GM12878 (cell line): ENCODE measurements around the gene RAB7B. TPM values are rescaled to one million over a fixed set of nuclear protein-coding genes. Genes with fewer than 3 reads are reported as not detected.

ENCODE experiments used
- ATAC-seq: fragments of 200-7000 bp; cut with Tn5 transposase; 3 replicates; pipeline ENCODE4 v1.9.1; 2020; ENCODE audit warnings: mild to moderate bottlenecking, moderate library complexity
- BruUV-seq: library from RNA; stranded (reverse); fragments of 400-500 nt; replicated peaks from 2 replicates; lab custom pipeline; 2021; lab: Mats Ljungman, UMichigan
- CTCF ChIA-PET: fragments of 300-600 bp; sonication (Branson Sonifier 250); formaldehyde crosslinking; extraction: SDS; loops from one replicate; lab custom pipeline; 2021; ENCODE audit warnings: inconsistent platforms; lab: Yijun Ruan, JAX
- POLR2A ChIA-PET: fragments of 350-600 bp; formaldehyde crosslinking; extraction: SDS; loops from one replicate; lab custom pipeline; 2021; ENCODE audit warnings: inconsistent platforms; lab: Charles Lee
- RAD21 ChIA-PET: fragments of 300-600 bp; sonication (Branson Sonifier 250); formaldehyde crosslinking; loops from one replicate; lab custom pipeline; 2023; ENCODE audit warnings: antibody characterized with exemption; ENCODE audit not compliant: unreplicated experiment; lab: Charles Lee
- SMC1A ChIA-PET: fragments of 300-600 bp; sonication (Branson Sonifier 250); formaldehyde crosslinking; loops from one replicate; lab custom pipeline; 2023; ENCODE audit not compliant: unreplicated experiment, uncharacterized antibody; lab: Charles Lee
- DNase-seq: peaks from one replicate; pipeline ENCODE4 v3.0.0-alpha.2; 2011; ENCODE audit warnings: low read depth, low spot score
- FAIRE-seq: peaks from 3 replicates; lab custom pipeline; 2011; peaks lifted over from hg19 to GRCh38; lab: Jason Lieb, UNC
- H2AFZ ChIP-seq: 2 replicates; pipeline ENCODE4 v1.6.0; 2011; ENCODE audit warnings: low read depth, low read length, control low read depth; ENCODE audit not compliant: control insufficient read depth
- H3K27ac ChIP-seq: 2 replicates; pipeline ENCODE4 v1.5.1; 2011; ENCODE audit warnings: control low read depth; ENCODE audit not compliant: control insufficient read depth, insufficient read depth
- H3K27me3 ChIP-seq, 2 experiments: replicated peaks in 1 of 2; 2 replicates each; pipeline versions ENCODE4 v1.6.0 to v1.6.1; 2011; ENCODE audit warnings: low read length in 1 of 2; ENCODE audit not compliant: control insufficient read depth in 2 of 2, insufficient read depth in 2 of 2
- H3K36me3 ChIP-seq, 2 experiments: 2 replicates each; pipeline ENCODE4 v1.5.1; 2011; ENCODE audit warnings: low read length in 1 of 2; ENCODE audit not compliant: control insufficient read depth in 2 of 2, insufficient read depth in 2 of 2
- H3K4me1 ChIP-seq: 2 replicates; pipeline ENCODE4 v1.6.1; 2011; ENCODE audit warnings: mild to moderate bottlenecking, low read length, moderate library complexity, mixed read lengths; ENCODE audit not compliant: control insufficient read depth, insufficient read depth
- H3K4me2 ChIP-seq: 2 replicates; pipeline ENCODE4 v1.6.0; 2011; ENCODE audit warnings: control low read depth; ENCODE audit not compliant: control insufficient read depth, insufficient read depth
- H3K4me3 ChIP-seq: fragments of 200-600 bp; sonication (generic); 2 replicates; pipeline ENCODE4 v1.5.1; 2016
- H3K79me2 ChIP-seq: 2 replicates; pipeline ENCODE4 v1.6.0; 2011; ENCODE audit warnings: low read length; ENCODE audit not compliant: control insufficient read depth, insufficient read depth
- H3K9ac ChIP-seq: 2 replicates; pipeline ENCODE4 v1.8.0; 2011; ENCODE audit warnings: low read length, control low read depth, mixed read lengths; ENCODE audit not compliant: control insufficient read depth, insufficient read depth
- H3K9me3 ChIP-seq: replicated peaks from 3 replicates; pipeline ENCODE4 v1.5.1; 2011; ENCODE audit warnings: mild to moderate bottlenecking, low read length; ENCODE audit not compliant: control insufficient read depth, insufficient read depth
- H4K20me1 ChIP-seq: 2 replicates; pipeline ENCODE4 v1.6.0; 2011; ENCODE audit not compliant: control insufficient read depth, insufficient read depth
- ATF7 ChIP-seq: fragments of 450-650 bp; IDR thresholded peaks from 2 replicates; pipeline ENCODE4 v1.6.1; 2016; ENCODE audit warnings: low read depth, mild to moderate bottlenecking
- BHLHE40 ChIP-seq, 2 experiments: fragments of 450-650 bp in 1 of 2; IDR thresholded peaks; 2 replicates each; pipeline ENCODE4 v1.6.1; 2011 to 2017; ENCODE audit warnings: low read depth in 2 of 2, borderline replicate concordance in 1 of 2, improper control_type of control experiment in 1 of 2, low read length in 1 of 2, mild to moderate bottlenecking in 1 of 2
- CEBPB ChIP-seq, 2 experiments: fragments of 150-350 bp in 1 of 2; IDR thresholded peaks; 2 replicates each; pipeline ENCODE4 v1.6.1; 2012 to 2014; ENCODE audit warnings: low read depth in 2 of 2, low read length in 2 of 2, borderline replicate concordance in 1 of 2, inconsistent platforms in 1 of 2
- EED ChIP-seq: sonication (generic); IDR thresholded peaks from 2 replicates; pipeline ENCODE4 v1.6.1; 2016; ENCODE audit warnings: antibody characterized with exemption, low read depth
- FOXM1 ChIP-seq: IDR thresholded peaks from 2 replicates; pipeline ENCODE4 v1.6.1; 2012; ENCODE audit warnings: low read depth, mild to moderate bottlenecking, inconsistent platforms, low read length, moderate library complexity
- JUND ChIP-seq: IDR thresholded peaks from 2 replicates; pipeline ENCODE4 v1.6.1; 2012; ENCODE audit warnings: low read depth, mild to moderate bottlenecking, low read length, improper control_type of control experiment, moderate library complexity
- SMAD5 ChIP-seq: IDR thresholded peaks from 2 replicates; pipeline ENCODE4 v1.6.1; 2016; ENCODE audit warnings: antibody characterized with exemption, low read depth
- SPI1 ChIP-seq: IDR thresholded peaks from 2 replicates; pipeline ENCODE4 v1.6.1; 2011; ENCODE audit warnings: low read depth, mild to moderate bottlenecking, low read length, moderate library complexity, borderline replicate concordance; ENCODE audit not compliant: insufficient read depth
- SUPT20H ChIP-seq: IDR thresholded peaks from 2 replicates; pipeline ENCODE4 v1.6.1; 2011; ENCODE audit warnings: low read depth, mild to moderate bottlenecking, low read length, moderate library complexity, borderline replicate concordance; ENCODE audit not compliant: control insufficient read depth
- WRNIP1 ChIP-seq: IDR thresholded peaks from 2 replicates; pipeline ENCODE4 v1.6.1; 2011; ENCODE audit warnings: low read depth, low read length, improper control_type of control experiment, borderline replicate concordance
- WGBS: methylation state at CpG from one replicate; pipeline ENCODE4 v1.1.6; 2016; ENCODE audit warnings: low lambda C conversion rate; ENCODE audit not compliant: insufficient replicate concordance, insufficient coverage; ENCODE audit errors: missing lambda C conversion rate; 5-methylcytosine and 5-hydroxymethylcytosine counted together
- in situ Hi-C: fragments of 300-500 bp; cut with MboI; formaldehyde crosslinking; loops from 9 replicates; pipeline ENCODE4 v1.14.3; 2018; ENCODE audit warnings: mixed read lengths
- intact Hi-C: fragments of 100-400 bp; cut with micrococcal nuclease; formaldehyde crosslinking; loops from one replicate; pipeline ENCODE4 v1.14.2; 2022; ENCODE audit not compliant: unreplicated experiment
- polyA plus RNA-seq, 11 experiments: library from polyadenylated mRNA; depleted of rRNA in 4 of 11; unstranded in 6 of 11; stranded (reverse) in 5 of 11; fragments of >200 nt; fragmentation: Nextera tagmentation in 4 of 11; fragmentation: Illumina TruSeq in 1 of 11; extraction: Ambion mirVana in 4 of 11; extraction: Trizol in 1 of 11; gene quantifications; 1 replicate in 1 of 11; 2 replicates in 10 of 11; pipeline versions ENCODE4 v1.2.1 to v1.2.3, GENCODE V29; 2011 to 2016; ENCODE audit warnings: inconsistent platforms in 2 of 11, missing spikeins in 2 of 11, low read depth in 1 of 11
- total RNA-seq, 4 experiments: library from RNA; depleted of rRNA in 3 of 4; stranded (reverse); fragments of >200 nt in 3 of 4; fragmentation: Illumina TruSeq in 1 of 4; extraction: Trizol in 1 of 4; gene quantifications; 2 replicates each; pipeline versions ENCODE4 v1.2.1 to v1.2.3, GENCODE V29; 2013 to 2021
- TF ChIP-seq, protein P1 (sequence below): fragments of 150-350 bp; IDR thresholded peaks from 2 replicates; pipeline ENCODE4 v1.6.1; 2014; ENCODE audit warnings: mild to moderate bottlenecking, low read depth, low read length

The RAB7B gene
- total and polyA plus RNA-seq, 10 of the 15 experiments (the other 5 are each of a cell fraction or from before 2014, with no cell fraction given): 0.09 TPM; not detected in 9

DNA sequence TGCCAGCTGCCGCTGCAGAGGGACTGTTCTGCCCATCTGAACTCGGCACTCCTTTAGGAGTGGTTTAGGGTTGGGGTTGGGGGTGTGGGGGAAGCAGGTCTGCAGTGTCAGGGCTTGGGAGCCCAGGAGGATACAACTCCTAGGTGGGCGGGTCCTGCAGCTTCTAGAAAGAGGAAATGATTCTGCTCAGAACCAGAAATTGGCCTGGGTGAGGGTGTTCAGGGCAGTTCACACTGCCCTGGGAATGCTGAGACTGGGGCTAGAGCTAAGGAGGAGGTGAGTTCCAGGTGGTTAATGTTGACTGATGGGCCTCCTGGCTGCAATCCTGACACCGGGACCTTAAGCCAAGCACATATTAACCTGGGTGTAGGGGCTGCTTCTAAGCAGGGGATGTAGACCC, 55.2 kb downstream of the RAB7B start:
- H3K79me2 ChIP-seq: no peaks in the 10 kb centered on the region
- no peak overlapping the region for H3K27ac ChIP-seq
- no TSS peak for BruUV-seq
- SMC1A ChIA-PET: interaction anchor here (1.4 kb wide), 1 partner anchor 29 kb away, joined by 4 read pairs; no protein-coding TSS in a partner anchor
- intact Hi-C loops (no loop called here), in situ Hi-C loops (no loop called here)
- no peaks in the 10 kb centered on the region for H3K4me1 ChIP-seq
- POLR2A ChIA-PET: no interaction called here
- H3K9me3 ChIP-seq: no peaks in the 10 kb centered on the region
- DNase-seq (no peak), ATAC-seq (peak; percentile 33; the same call in 2 of the 3 replicates), FAIRE-seq (no peak)
- H3K4me2 ChIP-seq: no peak overlapping the region
- H3K9ac ChIP-seq: no peak overlapping the region
- H4K20me1 ChIP-seq: no peaks in the 10 kb centered on the region
- H3K27me3 ChIP-seq: peaks cover 0 to 4% of the 10 kb centered on the region in 2 experiments; a peak in 2 of 4 replicates
- H3K36me3 ChIP-seq: no peaks in the 10 kb centered on the region
- no peak overlapping the region for H3K4me3 ChIP-seq
- RAD21 ChIA-PET: no interaction called here
- no peak overlapping the region for H2AFZ ChIP-seq
- peak; percentile 52; the same call in 1 of the 2 replicates for TF ChIP-seq SPI1
- no peak for TF ChIP-seq CEBPB (IDR thresholded peaks at IDR 0.05; ENCODE audit: borderline replicate concordance in 1 of 2, low read depth in 2 of 2, low read length in 2 of 2)
- TF ChIP-seq ATF7: no peak
- TF ChIP-seq WRNIP1: no peak
- 24% methylated on average over 4 of the region's 4 CpGs for WGBS
- CTCF ChIA-PET: interaction anchor here (1.2 to 1.3 kb wide), 2 partner anchors 29 kb away, joined by 4 to 6 read pairs; no protein-coding TSS in a partner anchor

DNA sequence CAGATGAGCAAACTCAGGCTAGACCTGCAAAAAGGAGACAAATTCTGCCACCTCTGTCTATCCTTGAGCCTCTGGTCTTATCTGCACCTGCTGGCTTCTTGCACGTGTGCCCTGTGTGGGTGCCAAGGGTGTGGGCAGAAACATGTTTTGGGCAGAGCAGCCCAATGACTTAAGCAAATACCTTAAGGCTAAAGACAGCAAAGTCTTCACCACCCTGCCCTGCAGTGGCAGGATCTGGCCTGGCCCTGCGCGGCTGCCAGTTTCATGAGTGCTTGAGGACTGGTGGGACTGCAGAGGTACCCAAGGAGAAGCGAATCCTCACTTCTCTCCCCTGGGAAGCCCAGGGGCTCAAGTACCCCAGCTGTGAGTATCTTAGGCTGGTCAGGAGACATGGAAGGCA, 56.2 kb downstream of the RAB7B start:
- RAD21 ChIA-PET: no interaction called here
- H3K9me3 ChIP-seq: no peaks in the 10 kb centered on the region
- no peaks in the 10 kb centered on the region for H3K36me3 ChIP-seq
- ATAC-seq (no peak), FAIRE-seq (no peak), DNase-seq (no peak)
- intact Hi-C loops: no loop called here
- peaks cover 0 to 6% of the 10 kb centered on the region in 2 experiments; a peak in 2 of 4 replicates for H3K27me3 ChIP-seq
- in situ Hi-C loops: no loop called here
- H4K20me1 ChIP-seq: no peaks in the 10 kb centered on the region
- POLR2A ChIA-PET: no interaction called here
- H2AFZ ChIP-seq: no peak overlapping the region
- H3K9ac ChIP-seq: no peak overlapping the region
- SMC1A ChIA-PET: interaction anchor here (1.4 kb wide), 1 partner anchor 30 kb away, joined by 4 read pairs; no protein-coding TSS in a partner anchor
- no peaks in the 10 kb centered on the region for H3K79me2 ChIP-seq
- WGBS: 51% methylated on average over 4 of the region's 4 CpGs
- CTCF ChIA-PET: interaction anchor here (1.2 to 1.7 kb wide), 2 partner anchors 30 to 155 kb away, joined by 4 to 8 read pairs; no protein-coding TSS in a partner anchor
- TF ChIP-seq FOXM1 (no peak), JUND (no peak), EED (no peak), BHLHE40 (IDR thresholded peaks at IDR 0.05; ENCODE audit: borderline replicate concordance in 1 of 2, low read depth in 2 of 2, low read length in 1 of 2) (no peak), SMAD5 (no peak), SUPT20H (no peak)
- TF ChIP-seq, protein P1, sequence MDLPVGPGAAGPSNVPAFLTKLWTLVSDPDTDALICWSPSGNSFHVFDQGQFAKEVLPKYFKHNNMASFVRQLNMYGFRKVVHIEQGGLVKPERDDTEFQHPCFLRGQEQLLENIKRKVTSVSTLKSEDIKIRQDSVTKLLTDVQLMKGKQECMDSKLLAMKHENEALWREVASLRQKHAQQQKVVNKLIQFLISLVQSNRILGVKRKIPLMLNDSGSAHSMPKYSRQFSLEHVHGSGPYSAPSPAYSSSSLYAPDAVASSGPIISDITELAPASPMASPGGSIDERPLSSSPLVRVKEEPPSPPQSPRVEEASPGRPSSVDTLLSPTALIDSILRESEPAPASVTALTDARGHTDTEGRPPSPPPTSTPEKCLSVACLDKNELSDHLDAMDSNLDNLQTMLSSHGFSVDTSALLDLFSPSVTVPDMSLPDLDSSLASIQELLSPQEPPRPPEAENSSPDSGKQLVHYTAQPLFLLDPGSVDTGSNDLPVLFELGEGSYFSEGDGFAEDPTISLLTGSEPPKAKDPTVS: no peak
- H3K4me1 ChIP-seq: no peaks in the 10 kb centered on the region
- H3K27ac ChIP-seq: no peak overlapping the region
- H3K4me3 ChIP-seq: no peak overlapping the region
- BruUV-seq: no TSS peak
- H3K4me2 ChIP-seq: no peak overlapping the region
